AG20443 (cell line): ENCODE measurements around the gene GPR137.
"Not testable (repeated sequence)": the region's sequence is repeated elsewhere in the genome, so short reads cannot be mapped to it uniquely, and the experiment has no call there.

Experiments
- DNase-seq: peaks from one replicate; pipeline ENCODE4 v3.0.0; 2012; ENCODE audit warnings: low spot score, mixed read lengths

Gene GPR137

GRCh38 chr11:64304316-64305072 lies 18.8 kb downstream of the GPR137 start:
- peak; percentile 86 for DNase-seq

GRCh38 chr11:64305075-64305690 lies 19.5 kb downstream of the GPR137 start, which contains the start of gene ESRRA:
ESRRA (plus strand) TSS chr11:64305524; CDS start chr11:64307180, 1,656 bp downstream.
- peak; percentile 100 for DNase-seq

- DNase-seq, result no peak
Measured at GRCh38 chr11:64305691-64306562, 20.3 kb downstream of the GPR137 start.

GRCh38 chr11:64306563-64306875 lies 20.9 kb downstream of the GPR137 start:
- no peak for DNase-seq

- no peak for DNase-seq
Measured at GRCh38 chr11:64306876-64307622, 21.4 kb downstream of the GPR137 start.

- DNase-seq, result not testable (repeated sequence)
Measured at GRCh38 chr11:64307795-64308194, 22.1 kb downstream of the GPR137 start.

GRCh38 chr11:64312947-64313346 lies 27.3 kb downstream of the GPR137 start:
- DNase-seq, result no peak

- DNase-seq, result peak; percentile 69
Measured at GRCh38 chr11:64313491-64314145, 28.0 kb downstream of the GPR137 start.

GRCh38 chr11:64314146-64314804 lies 28.6 kb downstream of the GPR137 start:
- no peak for DNase-seq

- DNase-seq, result no peak
Measured at GRCh38 chr11:64314805-64315561, 29.3 kb downstream of the GPR137 start.

GRCh38 chr11:64315667-64316526 lies 30.2 kb downstream of the GPR137 start:
- DNase-seq, result not testable (repeated sequence)

GRCh38 chr11:64316672-64317324 lies 31.1 kb downstream of the GPR137 start:
- no peak for DNase-seq

- peak; percentile 89 for DNase-seq
Measured at GRCh38 chr11:64317325-64317960, 31.8 kb downstream of the GPR137 start, which contains the start of gene TRMT112. TRMT112 (minus strand) TSS chr11:64317559; CDS start chr11:64317526, 33 bp downstream.

- DNase-seq, result peak; percentile 98
Measured at GRCh38 chr11:64317961-64318765, 32.5 kb downstream of the GPR137 start, which contains the start of gene PRDX5. PRDX5 (plus strand) TSS chr11:64318121; CDS start chr11:64318216, 95 bp downstream.

- no peak for DNase-seq
Measured at GRCh38 chr11:64318766-64319761, 33.4 kb downstream of the GPR137 start.

GRCh38 chr11:64320556-64320955 lies 34.9 kb downstream of the GPR137 start:
- no peak for DNase-seq
